HG02852 (cell line): ENCODE results near the gene ZNF219.

Experiments used
- ATAC-seq: cut with Tn5 transposase; IDR thresholded peaks from one replicate; pipeline ENCODE4 v1.9.1; 2021; ENCODE audit warnings: mild to moderate bottlenecking, moderate library complexity; ENCODE audit not compliant: unreplicated experiment

ZNF219 gene

DNA sequence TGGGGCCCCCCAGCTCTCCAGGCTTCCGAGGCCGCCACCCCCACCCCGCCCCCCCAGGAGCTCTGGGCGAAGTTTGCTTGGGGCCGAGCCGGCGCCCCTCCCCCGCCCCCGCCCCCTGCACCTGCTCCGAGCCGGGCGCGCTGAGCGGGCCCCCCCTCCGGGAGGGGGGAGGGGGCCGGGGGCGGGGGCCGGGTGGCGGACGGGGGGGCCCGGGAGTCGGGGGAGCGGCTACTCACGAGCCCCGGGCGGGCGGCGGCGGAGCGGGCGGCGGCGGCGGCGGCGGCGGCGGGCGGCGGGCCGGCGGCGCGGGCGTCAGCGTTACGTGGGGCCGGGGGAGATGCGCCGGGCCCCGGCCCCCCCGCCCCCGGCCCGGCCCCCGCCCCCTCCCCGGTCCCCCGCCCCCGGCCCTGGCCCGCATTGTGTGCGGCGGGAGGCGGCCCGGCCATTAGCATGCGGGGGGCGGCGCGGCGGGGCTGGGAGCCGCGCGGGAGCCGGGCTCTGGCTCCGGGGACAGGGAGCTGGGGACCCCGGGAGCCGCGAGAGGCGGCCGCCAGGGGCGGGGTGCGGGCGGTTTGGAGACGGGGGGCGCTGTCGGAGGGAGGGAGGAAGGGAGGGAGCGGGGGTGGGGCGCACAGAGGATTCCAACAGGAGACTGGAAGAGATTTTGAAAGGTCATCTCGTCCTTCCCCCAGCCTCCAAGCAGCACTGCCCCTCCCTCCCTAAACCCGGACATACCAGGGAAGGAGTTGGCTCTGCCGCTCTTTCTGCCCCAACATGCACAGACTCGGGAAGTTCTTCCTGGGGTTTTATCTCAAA lies at the start of gene ZNF219:
Gene ZNF219 (minus strand): TSS at position 580 of the 816 bp plus-strand sequence. CDS start 5,064 bp downstream, outside the sequence.
- ATAC-seq = no peak

DNA sequence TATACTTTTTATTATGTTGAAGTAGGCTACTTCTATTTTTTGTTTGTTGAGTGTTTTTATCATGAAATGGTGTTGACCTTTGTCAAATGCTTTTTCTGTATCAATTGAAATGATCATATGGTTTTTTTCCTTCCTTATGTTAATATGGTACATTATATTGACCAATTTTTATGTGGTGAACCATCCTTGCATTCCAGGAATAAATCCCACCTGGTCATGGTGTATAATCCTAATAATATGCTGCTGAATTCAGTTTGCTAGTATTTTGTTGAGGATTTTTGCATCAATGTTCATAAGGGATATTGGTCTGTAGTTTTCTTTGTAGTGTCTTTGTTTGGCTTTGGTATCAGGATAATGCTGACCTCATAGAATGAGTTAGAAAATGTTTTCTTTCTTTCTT lies 47.0 kb upstream of the ZNF219 start:
- ATAC-seq = no peak

DNA sequence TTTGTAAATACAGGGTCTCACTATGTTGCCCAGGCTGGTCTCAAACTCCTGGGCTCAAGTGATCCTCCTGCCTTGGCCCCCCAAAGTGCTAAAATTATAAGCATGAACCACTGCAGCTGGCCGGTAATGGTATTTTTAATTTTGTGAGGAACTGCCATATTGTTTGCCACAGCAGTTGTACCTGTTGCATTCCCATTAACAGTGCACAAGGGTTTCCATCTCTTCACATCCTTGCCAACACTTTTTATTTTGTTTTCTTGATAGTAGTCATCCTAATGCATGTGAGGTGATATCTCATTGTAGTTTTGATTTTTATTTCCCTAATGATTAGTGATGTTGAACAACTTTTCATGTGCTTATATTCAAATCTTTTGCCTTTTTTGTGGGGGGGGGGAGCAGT lies 43.9 kb upstream of the ZNF219 start:
- ATAC-seq = no peak

DNA sequence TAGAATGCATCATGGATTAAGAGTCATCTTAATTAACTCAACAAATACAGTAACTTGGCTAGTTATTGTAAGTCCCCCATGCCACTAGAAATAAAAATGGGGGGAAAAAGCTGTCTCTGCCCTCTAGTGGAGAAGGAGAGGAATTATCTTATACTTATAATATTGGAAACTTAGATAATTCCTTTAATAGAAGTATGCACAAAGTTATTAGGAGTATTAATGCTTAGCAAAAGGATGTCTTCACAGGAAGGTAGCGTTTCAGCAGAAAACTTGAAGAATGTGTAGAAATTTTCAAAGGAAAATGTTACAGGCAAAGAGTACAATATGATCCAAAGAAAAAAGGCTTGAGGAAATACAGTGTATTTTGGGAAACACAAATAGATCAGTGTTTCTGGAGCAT lies 37.6 kb upstream of the ZNF219 start:
- no peak for ATAC-seq

DNA sequence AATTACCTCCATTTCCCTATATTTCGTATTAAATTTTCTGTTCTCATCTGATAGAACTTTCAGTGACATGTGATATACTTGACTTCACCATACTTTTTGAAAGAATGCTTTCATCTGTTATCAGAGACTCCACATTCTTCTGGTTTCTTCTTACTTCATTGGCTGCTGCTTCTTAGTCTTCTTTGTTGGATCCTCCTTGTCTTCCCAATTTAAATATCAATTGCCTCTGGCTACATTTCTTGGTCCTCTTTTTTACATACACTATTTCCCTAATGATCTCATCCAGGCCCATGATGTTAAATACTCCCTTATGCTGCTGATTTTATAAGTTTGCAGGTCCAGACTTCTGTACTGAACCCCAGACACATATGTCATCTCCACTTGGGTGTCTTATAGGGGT lies 35.4 kb upstream of the ZNF219 start:
- no peak for ATAC-seq

DNA sequence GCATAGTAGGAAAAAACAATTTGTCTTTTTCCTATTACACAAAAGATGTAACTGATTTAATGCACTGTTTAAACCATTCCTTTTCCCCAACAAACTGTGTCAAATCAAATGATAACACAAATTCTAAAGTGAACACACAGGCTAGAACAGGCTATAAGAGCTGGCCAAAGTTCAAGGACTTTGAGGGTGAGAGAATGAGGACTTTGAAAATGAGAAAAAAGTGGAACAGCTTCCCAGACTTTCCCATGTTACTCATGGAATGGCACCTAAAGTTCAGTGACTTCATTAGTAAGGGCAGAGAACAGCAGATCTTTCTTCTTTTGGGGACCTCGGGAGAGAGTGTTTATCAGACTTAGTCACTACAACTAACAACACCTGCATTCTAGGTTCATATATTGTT lies 25.0 kb upstream of the ZNF219 start:
- no peak for ATAC-seq

DNA sequence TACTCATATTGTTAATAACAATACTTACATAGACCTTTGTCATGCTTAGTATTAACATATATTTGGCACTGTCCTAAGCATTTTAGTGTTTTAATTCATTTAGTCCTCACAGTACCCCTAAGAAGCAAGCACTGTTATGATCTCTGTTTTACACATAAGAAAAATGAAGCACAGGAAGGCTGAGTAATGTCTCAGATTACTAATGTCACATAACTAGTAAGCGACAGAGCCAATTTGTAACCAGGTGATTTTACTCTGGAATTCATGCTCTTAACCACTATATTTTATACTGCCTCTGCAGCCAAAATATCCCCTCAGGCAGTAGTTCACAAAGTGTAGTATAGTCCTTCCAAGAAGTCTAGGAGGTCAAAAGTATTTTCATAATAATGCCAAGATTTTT lies 22.7 kb upstream of the ZNF219 start:
- ATAC-seq = no peak

DNA sequence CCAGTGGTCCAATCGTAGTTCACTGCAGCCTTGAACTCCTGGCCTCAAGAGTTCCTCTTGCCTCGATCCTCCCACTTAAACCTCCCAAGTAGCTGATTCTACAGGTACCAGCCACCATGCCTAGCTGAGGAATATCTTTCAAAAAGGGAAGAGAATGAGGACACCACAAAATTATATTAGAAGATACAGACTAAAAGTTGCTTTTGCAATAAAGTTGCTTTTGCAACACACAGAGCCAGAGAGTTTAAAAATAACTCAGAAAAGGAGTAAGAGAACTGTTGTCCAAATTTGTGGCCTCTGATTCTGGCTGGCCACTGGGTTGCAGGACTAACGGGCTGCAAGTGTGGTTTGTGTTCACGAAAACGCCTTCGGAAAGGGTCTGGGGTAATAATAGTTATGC lies 22.2 kb upstream of the ZNF219 start:
- no peak for ATAC-seq

DNA sequence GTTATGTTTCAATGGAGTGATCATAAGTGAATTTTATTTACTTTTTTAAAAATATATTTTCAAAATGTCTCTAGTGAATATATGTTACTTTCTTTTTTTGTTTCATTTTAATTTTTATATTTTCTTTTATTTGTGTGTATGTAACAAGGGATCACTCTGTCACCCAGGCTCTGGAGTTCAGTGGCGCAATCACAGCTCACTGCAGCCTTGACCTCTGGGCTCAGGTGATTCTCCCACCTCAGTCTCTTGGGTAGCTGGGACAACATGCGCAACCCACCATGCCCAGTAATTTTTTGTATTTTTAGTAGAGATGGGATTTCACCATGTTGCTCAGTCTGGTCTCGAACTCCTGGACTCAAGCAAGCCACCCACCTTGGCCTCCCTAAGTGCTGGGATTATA lies 20.5 kb upstream of the ZNF219 start:
- ATAC-seq = no peak

DNA sequence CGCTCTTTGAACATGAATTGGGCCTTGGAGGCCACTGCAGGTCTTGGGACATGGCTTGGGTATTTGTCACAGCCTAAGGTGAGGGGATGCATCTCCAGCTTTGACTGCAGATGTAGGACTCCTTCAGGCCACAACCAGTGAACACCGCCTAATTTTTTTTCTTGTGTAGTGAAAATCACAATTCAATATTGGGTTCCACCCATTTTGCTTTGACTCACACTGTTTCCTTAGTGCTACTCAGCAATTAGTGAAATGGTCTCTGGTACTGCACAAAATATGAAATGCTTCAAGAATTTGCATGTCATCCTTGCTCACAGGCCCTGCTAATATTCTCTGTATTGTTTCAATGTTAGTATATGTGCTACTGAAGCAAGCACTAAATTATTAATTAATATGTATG lies 14.9 kb upstream of the ZNF219 start:
- no peak for ATAC-seq

DNA sequence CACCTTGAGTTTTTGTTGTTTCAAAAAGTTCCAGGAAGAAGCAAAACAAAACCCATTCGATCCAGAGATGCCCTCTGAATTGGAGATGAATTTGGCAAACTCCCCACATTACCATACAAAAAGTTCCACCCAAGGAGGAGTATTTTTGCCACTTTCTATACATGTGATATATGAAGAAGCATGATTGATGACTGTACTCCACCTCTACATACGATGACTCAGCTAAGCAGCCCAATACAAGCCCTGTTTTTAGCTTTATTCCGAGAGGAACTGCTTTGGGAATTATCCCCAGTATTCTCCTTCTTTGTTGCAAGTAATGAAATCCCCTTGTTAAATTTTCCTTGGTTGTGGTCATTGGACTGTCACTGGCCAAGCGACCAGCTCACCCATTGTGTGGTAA lies 13.8 kb upstream of the ZNF219 start:
- no peak for ATAC-seq

DNA sequence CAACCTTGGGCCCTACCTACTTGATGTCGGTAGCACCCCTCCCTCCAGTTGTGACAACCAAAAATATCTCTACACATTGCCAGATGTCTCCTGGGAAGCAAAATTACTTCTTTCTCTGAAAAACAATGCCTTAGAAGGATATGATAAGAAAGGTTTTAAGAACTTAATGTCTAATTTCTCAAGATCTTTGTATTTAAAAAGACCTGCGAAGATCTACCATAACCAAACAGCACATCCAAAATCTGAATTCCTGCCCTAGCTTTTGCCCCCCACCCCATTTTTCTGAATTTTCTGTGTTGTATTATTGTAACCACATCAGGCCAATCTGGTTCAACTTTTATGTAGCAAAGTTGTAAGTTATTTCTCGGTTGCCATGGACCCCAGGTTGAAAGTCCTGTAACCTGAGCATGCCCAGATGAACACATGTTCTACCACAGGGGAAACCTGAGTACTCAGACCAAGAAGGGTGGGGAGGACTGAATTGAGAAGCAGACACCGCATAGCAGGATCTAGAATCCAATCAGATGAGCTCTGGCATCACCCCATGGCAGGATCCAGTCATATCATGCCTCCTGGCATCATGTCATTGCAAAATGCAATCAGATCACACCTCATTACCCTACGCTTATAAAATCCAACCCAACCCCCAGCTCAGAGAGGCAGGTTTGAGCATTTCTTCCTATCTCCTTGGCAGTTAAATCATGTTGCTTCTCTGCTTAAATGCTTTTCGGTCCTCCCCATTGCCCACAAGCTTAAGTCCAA lies 11.1 kb upstream of the ZNF219 start:
- ATAC-seq = peak; percentile 73

DNA sequence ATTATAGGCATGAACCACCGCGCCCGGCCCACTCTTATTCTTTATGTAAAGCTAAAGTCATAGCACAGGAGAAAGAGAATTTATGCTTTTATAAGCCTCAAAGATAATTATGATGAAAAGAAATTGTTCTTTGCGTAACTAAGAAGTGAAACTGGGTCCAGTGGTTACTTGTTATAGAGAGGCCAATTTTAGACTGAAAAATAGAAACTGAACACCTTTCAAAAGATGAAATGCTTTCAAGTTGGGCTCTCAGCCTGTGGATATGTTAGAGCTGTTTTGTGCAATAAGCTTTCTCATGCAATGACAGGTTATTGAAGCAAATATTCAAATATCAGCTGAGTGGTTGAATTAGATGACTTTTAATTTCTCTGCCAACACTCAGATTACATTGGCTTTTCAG lies 10.3 kb upstream of the ZNF219 start:
- ATAC-seq = no peak

DNA sequence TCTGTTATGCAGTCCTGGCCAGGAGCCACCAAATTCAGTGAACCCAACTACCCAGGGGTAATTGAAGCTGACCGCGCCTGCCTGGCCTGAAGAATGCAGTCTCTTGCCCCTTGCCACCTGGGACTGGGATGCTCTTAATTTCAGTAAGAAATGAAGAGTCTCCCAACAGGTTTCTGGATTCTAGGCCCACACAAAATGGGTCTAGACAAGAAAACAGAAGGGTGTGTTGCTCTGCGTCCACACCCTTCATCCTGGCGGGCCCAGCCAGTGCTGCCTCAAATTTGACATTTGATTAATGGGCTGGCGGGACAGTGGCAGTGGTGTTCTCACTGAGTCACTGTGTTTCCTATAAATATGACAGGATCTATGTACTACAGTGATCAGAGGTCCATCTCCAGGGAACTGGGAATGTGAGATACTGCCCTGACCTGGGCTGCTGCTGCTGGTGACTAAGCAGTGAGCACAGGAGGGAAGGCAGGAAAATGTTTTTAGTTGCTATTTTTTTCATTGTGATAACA lies 8.9 kb upstream of the ZNF219 start:
- ATAC-seq = no peak

DNA sequence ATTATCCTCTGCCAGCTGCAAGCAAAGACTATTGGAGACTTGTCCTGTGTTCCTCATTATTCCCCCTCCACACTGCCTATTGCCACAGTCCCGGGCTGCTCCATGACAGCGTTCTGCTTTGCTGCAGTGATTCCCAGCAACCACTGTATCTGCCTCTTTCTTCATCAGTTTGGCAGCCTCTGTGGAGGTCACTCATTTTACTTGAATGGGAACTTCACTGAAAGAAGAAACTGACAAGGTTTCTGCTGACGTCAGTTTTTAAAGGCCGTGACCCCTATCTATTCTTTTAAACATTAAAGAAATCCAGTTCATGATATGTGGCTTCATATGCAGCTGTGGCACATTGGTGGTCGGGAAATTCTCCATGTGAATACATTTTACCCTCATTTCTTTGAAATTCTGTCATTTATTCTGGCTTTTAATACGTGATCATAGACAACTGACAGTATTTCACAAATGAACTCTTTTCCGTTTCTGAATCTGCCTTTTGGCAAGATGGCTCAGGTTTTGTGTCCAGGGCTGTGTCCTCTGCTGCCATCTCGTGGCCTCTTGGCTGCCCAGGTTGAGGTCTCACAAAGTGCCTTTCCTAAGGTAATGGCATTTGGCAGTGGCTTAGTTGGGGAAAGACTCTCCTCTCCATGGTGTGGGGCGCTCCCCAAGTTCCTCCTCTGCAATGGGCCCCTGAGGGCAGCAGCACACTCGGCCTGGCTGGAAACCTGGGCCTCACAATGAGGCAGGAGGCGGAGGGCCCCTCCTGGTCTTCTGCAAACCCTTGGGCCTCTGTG lies 8.2 kb upstream of the ZNF219 start:
- ATAC-seq = no peak

DNA sequence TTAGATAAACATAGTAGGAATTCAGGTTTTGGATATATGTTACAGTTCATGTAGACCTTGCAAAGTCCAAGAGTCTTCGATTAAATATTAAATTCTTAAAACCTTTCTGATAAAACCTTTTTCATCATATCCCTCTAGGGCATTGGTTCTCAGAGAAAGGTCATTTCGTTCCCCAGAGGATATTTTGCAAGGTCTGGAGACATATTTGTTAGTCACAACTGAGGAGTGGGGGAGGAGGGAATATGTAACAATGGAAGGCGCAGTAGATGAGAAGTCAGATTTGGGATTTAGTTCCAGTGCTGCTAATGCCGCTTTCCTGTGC lies 7.7 kb upstream of the ZNF219 start:
- ATAC-seq = no peak

DNA sequence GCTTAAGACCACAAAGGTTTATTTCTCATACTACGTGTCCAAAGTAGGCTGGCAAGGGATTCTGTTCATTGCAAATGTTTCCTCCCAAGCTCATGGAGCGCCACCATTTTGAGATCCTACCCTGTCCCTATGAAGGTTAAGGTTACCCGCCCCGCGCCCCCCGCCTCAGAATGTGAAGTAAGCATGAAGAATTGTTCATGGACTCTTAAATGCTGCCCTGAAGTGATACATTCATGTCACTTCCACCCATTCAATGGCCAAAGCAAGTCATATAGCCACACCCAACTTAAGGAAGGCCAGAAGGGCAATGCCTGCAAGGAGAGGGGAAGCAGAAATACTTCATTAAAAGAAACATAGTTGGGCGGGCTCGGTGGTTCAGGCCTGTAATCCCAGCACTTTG lies 6.6 kb upstream of the ZNF219 start:
- no peak for ATAC-seq

DNA sequence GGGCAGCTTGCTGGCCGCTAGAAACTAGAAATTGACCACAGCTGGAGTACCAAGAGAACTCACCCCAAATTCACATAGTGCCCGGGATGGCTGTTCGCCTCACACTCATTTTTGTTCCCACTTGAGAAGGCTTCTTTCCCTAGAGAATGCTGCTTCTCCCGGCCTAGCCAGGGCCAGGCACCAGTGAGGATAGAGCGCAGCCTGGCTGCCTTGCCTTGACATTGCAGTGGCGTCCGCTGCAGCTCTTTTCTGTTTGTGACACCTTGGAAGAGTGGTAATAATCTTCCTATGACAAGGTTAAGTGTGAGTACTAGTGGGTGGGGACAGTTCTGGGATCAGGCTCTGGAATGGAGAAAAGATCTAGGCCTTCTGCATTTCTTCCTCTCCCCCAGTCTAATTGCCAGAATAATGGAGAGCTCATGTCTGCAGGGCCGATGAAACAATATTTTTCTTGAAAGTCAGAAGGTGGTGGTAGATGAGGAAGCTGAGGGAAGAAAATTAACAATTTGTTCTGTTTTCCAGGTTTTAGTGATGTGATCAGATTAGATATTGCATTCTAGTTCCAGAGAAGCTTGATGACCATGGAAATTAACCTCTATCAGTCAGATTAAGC lies 6.1 kb upstream of the ZNF219 start:
- peak; percentile 34 for ATAC-seq

DNA sequence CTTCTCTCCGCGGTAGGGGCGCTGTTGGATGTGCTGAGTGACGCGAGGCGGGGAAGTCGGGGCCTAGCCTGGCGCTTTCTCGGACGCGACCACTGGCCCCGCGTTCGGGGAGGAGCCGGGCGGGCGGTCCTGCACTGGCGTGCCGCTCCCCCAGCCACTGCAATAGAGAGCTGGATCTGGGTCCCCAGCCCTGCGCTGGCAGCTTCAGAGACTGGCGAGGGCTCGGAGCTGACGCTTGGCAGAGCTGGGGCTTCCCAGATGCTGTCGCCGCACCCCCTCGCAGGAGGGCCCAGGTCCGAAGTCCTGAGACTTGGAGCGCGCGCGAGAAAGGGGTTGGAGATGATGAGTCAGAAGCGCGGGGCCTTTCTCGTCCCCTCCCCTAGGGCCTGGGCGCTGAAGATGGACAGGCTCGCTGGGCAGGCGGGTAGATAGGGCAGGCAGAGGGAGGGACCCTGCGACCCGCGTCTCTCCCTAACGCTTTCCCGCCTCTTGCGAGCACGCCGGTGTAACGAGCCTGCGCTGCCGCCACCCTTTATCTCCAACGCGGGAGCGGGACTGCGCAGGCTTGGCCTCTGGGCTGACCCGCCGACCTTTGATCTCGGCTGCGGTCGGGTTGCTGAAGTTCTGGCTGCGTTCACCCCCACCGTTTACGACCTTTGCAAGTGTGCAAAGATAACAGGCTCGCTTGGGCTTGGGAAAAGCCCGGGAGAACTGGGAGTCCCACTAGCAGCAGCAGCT lies 5.4 kb upstream of the ZNF219 start:
- ATAC-seq = peak; percentile 94

DNA sequence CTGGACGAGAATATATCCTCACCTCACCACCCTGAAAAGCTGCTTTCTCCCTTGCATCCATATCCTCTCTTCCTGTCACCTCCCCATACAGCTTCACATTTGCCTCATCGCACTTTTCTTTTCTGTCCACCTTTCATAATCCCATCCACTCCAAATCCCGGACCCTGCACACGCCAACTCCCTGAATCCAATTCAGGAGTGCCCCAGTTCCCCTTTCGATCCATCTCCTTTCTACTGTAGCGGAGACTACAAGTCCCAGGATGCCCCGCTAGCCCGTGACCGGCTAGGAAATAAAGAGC lies 4.9 kb upstream of the ZNF219 start:
- no peak for ATAC-seq
